ENCODE measurements around the gene RUBCNL.

GRCh38 chr13:46377554-46377953, 9.5 kb downstream of the RUBCNL start:
- TF ChIP-seq CTCF (IDR thresholded peaks at IDR 0.05) (no peak), POLR2A (IDR thresholded peaks at IDR 0.05) (no peak)

All from lower leg skin (tissue), 3 donors.